Measurements from ENCODE around the gene FAAP100.
A peak's percentile ranks its signal among the peaks of the same experiment; 100 is the strongest.

The FAAP100 gene

DNA sequence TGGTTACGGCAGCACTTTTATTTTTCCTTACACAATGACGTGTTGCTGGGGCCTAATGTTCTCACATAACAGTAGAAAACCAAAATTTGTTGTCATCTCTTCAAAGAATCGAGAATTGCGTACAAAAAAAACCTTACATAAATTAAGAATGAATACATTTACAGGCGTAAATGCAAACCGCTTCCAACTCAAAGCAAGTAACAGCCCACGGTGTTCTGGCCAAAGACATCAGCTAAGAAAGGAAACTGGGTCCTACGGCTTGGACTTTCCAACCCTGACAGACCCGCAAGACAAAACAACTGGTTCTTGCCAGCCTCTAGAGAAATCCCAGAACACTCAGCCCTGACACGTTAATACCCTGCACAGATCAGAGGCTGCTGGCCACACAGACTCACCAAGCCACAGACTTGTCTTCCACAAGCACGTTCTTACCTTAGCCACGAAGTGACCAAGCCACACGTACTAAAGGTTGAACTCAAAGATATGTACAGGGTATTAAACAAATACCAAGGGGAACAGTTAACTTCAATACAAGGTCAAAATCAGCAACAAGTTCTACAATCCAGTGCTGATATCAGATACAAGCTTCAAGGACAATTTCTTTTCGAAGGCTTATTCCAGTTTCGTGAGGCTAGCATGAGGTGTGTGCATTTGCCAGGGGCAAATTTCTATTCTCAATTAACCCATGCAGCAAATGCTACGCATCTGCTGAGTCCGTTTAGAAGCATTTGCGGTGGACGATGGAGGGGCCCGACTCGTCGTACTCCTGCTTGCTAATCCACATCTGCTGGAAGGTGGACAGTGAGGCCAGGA, 42.0 kb downstream of the FAAP100 start:
- no peak for ATAC-seq

DNA sequence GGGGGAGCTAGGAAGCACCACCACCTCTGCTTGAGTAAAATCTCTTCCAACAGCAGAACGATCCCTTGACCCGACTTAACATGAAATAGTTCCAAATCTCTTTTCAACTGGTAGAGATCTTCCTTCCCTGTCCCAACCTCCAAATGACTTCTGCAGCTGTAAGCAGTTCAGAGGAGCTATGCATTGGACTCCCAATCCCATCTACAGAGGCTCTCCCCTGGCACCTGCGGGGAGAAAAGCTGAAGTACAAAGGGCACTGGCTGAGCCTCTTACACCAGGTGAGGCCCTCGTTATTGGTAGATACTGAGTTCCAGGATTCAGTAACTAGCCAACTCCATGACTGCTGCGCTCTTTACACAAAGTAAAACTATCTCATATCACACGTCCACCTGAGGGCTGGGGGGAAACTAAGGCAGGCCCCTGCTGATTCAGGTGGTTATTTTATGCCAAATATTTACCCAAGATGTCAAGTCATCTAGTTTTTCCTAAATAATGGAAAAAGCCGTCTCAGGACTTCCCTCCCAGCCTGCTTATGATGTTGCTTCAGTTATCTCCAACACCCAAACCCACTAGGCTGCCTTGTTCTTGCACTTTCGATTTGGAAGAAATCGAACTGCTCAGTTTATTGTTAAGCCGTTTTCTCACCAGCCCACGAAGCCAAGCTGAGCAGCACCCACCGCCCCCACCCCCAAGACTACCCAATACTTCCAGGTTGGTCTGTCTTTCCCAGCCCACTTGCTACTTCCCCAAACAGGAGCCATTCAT, 42.8 kb downstream of the FAAP100 start:
- no peak for ATAC-seq

DNA sequence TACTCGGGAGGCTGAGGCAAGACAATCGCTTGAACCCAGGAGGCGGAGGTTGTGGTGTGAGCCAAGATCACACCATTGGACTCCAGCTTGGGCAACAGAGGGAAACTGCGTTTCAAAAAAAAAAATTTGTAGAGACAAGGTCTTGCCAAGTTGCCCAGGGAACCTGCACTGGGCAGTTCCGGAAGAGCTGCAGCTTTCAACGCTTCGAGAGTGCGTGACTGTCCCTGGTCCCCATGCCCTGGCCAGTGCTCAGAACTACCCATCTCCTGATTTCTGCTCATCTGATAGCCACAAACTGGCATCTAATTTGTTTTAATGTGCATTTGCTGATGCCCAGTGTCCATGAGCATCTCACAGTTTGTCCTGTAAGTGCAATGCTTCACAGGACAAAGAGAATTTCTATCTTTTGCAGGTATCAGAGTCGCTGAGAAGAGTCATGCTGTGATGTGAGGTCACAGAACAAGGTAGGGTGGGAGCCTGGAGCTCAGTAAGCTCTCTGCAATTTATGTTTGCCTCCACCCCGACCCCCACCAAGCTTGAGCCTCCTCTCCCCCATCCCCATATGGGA, 43.4 kb downstream of the FAAP100 start:
- ATAC-seq: no peak

DNA sequence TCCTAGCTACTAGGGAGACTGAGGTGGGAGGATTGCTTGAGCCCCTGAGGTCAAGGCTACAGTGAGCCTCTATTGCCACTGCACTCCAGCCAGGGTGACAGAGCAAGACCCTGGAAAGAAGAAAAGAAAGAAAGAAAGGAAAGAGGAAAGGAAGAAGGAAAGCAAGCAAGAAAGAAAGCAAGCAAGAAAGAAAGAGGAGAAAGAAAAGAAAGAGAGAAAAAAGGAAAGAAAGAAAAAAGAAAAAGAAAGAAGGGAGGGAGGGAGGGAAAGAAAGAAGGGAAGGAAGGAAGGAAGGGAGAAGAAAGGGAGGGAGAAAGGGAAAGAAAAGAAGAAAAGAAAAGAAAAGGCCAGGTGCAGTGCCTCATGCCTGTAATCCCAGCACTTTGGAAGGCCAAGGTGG, 48.5 kb downstream of the FAAP100 start:
- no peak for ATAC-seq

DNA sequence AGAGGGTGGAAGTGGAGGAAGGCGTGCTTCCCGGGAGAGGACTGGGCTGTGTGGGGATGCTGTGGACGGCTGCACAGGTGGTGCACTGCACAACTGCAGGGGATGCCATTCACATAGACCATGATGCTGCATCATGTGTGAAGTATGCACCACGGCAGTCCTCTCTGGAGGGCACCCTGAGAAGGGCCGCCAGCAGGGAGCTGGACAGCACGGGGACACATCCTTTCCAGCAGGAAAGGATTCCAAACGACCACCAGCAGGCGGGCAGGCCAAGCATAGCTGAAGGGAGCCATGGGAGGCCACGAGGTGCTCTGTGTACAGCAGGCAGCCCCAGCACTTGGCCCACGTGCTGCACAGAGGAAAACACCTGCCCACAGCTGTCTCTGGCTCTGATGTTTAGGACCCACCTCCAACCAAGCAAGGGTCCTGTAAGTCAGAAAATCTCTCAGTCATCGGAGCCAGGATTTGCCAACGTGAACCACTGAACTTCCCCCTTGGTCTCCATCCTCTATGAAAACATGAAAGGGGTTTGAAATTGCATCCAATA, 49.6 kb downstream of the FAAP100 start:
- ATAC-seq: no peak

DNA sequence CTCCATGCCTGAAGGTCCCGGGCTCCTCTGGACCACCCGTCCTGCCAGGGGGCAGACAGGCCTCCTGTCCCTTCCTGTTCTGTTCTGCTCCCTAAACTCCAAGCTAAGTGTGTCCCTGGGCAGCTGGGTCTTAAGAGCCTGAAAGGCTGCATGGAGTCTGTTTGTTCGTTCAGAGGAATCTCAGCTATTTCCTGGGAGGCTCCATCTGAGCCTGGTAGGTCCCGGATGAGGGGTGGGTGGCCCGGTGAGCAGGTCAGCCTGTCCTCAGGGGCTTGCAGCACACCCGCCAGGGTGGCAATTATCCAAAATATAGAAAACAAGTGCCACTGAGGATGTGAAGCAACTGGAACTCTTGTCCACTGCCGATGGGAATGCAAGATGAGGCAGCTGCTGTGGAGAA, 52.1 kb downstream of the FAAP100 start:
- ATAC-seq: no peak

DNA sequence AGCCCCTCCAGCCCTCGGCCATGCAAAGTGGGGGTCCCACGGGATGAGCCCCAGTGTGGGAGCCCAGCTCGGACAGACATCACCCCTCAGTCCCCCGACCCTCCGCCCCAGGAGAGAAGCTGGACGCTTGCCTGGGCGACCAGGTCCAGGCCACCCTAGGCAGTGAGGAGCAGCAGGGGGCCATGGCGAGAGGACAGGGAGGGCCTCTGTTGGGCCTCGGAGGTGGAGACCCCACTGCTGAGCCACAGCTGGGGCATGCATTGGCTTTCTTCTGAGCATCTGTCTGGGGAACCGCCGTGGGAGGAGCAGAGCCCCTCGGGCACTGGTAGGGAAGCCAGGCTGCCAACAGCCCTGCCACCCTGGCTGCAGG, 52.6 kb downstream of the FAAP100 start:
- ATAC-seq: no peak

DNA sequence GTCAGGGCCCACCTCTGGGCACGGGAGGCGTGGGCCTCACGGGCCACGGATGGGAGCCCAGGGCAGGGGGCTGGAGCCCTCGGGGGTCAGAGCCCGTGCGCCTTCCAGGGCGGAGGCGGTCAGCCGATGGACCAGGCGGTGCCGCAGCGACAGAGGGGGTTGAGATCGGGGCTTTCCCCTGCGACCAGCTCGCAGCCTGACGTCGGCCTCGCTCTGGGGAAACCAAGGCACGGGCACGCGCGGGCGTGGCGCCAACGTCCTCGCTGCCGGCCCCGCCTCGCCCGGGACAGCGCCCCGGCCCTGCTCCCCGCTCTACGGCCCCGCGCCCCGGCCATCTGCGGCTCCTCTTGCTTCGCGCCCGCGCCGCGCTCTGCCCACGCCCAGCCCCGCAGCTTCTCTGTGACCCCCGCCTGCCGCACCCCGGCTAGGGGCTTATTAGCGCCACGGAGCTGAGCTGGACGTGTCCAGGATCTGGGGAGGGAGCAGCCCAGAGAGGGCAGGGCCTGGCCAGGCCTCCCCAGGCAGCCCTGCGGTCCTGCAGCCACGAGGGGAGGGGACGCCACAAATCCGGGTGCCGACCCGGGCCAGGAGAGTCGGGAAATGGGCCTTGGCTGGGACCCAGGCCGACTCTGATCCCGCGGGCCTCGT, 53.1 kb downstream of the FAAP100 start:
- ATAC-seq: no peak

DNA sequence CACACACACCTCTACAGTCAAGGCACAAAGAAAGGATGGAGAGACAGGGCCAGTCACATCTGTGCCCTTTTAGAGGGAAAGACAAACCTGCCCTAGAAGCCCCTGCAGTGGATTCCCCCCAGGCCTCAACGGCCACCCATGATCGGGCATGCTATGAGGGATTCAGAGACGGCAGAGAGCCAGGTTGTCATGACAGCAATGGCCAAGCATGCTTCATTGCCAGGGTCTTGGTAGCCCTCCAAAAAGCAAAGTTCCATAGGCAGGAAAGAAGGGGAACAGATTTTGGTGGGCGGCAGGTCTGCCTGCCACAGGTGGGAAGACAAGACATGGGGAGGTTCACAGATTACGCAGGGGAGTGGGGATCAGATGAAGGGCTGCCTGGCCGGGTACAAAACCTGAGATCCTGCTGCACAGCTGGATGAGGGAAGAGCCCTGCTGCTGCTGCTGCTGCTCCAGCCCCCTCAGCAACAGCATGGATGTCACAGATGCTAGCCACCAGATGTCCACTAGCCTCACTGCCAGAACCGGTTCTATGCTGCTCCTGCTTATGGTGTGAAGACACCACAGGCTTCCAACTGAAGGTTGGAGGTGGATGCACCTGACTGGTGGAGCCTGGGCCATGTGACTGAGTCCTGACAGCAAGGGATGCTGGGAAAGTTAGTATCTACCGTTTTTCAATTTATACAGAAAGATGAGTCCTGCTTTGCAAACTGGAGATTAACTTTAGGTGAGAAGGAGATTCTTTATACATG, 57.4 kb downstream of the FAAP100 start:
- peak in 1 of 2 donors; percentile 36 for ATAC-seq

DNA sequence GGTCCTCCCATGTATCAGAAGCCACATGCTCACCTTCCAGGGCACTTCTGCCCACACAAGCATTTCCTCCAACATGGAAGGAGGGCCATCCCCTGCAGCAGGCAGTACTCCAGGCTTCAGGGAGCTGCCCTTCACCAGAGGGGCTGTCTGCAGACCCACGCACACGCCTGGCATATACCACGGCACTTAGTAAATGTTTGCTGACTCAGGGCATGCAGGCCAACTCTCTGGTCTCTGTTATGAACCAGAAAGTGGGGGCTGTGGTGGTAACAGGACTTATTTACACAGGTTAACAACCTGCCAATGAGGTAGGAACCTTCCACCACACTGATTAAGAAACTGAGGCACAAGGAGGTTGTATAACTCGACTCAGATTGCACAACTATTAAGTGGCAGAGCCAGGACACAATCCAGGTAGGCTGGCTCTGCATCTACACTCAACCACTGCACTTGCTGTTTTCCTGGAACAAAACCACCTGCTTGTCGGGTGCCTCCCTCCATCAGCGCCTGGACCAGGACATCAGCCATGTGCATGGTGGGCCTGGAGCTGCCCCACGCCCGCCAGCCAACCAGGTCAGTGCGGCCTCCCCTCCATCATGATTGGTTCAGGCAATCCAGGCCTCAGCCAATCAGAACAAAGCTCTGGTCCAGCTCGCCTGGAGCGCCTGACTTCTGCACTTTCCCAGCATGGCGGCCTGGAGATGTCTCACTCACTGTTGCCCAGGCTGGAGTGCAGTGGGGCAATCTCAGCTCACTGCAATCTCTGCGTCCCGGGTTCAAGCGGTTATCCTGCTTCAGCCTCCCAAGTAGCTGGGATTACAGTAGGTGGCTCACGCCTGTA, 58.7 kb downstream of the FAAP100 start:
- no peak for ATAC-seq

DNA sequence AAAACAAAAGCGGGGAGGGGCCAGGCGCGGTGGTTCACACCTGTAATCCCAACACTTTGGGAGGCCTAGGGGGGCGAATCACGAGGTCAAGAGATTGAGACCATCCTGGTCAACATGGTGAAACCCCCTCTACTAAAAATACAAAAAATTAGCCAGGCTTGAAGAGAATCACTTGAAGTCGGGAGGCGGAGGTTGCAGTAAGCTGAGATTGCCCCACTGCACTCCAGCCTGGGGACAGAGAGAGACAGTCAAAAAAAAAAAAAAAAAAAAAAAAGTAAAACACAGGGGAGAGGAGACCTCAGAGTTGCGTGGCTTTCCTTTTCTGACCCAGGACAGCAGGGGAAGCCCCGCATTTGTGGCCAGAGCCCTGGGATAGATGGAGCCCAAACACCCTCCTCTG, 59.4 kb downstream of the FAAP100 start:
- no peak for ATAC-seq

DNA sequence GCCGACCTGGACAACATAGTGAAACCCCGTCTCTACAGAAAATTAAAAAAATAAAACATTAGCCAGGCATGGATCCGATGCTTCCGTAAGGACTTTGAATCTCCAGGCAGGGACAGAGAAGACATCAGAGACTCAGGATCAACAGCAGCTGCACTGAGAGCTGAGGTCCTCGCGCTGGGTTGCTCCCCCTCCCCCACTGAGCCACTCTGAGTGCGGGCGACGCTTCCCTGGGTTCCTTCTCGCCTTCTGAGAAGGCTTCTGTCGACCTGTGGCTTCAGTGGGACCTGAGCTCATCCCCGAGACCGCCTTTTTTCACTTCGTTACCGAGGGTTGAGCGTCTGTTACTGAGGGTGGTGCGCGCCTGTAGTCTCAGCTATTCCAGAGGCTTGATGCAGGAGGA, 60.0 kb downstream of the FAAP100 start:
- no peak for ATAC-seq

DNA sequence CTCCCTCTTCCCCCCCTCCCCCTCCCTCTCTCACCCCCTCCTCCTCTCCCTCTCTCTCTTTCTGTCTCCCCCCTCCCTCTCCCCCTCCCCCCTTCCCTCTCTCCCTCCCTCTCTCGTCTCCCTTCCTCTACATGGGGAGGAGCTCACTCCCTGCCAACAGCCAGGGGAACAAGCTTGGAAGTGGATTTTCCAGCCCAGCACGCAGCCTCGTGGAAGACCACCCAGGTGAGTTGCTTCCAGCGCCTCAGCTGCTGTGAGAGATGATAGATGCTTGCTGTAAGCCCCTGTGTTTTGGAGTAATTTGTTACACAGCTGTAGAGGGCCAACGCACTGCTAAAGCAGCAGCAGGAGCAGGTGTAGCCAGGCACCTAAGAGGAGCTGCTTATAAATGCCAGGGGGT, 60.4 kb downstream of the FAAP100 start:
- no peak for ATAC-seq

DNA sequence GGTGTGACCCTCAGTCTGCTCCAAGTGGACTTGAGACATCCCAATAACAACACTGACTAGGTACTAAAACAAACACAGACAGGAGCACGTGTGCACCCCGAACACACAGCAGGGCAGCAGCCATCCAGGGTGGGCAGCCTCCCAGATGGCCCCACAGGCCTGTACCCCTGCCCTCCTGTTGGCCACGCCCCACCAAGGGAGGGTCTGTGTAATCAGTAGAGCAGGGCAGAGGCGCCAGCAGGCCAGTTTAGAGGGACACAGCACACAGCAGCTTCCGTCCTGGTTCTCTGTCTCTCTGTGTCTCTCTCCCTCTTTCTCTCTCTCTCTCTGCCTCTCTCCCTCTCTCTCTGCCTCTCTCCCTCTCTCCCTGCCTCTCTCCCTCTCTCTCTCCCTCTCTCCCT, 61.0 kb downstream of the FAAP100 start:
- no peak for ATAC-seq

DNA sequence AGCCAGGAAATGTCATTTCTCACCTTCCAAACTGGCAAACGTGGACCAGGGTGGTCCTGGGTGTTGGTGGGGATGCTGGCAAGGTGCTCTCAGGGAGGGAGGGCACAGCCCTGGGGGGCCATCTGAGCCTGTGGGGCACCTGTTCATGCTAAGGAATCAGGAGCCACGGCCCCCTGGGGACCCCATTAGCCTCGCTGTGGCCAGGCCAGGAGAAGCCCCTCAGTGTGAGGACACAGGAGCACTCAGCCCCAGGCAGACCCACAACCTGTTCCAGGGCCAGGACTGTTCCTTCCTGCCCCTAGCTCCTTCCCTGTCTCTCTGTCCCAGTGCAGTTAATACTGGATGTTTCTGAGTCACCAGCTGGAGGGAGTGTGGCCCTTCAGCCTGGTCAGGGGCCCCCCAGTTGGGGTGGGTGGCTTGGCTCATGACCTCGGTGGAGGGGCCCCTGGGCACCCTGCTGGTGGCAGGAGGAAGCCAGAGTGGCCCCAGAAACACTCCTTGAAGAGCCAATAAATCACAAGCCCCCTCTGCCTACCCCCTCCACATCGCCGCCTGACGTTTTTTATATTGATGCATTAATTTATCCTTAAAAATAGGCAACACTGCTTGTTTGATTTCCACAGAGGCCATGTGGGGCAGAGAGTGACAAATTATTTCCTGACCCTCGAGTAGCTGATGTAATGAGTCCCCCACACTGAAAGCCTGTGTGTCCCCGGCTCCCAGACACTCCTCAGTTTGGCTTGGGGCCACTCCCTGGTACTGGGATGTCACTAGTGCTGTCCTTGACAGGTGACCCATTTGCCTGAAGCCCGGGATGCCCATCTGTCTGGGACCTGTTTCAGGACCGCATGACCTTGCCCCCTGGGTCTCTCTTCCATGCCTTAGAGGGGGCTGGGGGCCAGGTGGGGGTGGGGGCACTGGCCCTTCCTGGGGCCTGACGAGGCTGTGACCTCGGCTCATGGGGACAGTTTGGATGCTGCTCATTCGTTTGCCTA, 61.9 kb downstream of the FAAP100 start:
- no peak for ATAC-seq

Data from activated CD4-positive, CD25-positive, alpha-beta regulatory T cell treated with anti-CD3 and anti-CD28 coated beads, Interleukin-2, amount 50 U/mL, for 24 hours (primary cell).